Measurements from ENCODE around the gene CTNNB1. TPM values are rescaled to one million over a fixed set of nuclear protein-coding genes. Genes with fewer than 3 reads are reported as not detected.

CTNNB1 gene
- total RNA-seq, 1 experiment from 2014 or later: 186 TPM

GRCh38 chr3:41248525-41248924, 49.2 kb downstream of the CTNNB1 start:
- DNase-seq (ENCODE audit: low read depth, low spot score): no peak
- Histone ChIP-seq H3K4me1 (ENCODE audit: control insufficient read depth, insufficient read depth, low read length) (no peaks in the 10 kb centered on the region), H3K27ac (ENCODE audit: low read length) (no peak overlapping the region), H3K4me3 (ENCODE audit: low read depth in 2 of 2, low read length in 2 of 2) (no peak overlapping the region), H3K36me3 (ENCODE audit: control insufficient read depth, insufficient read depth, low read length) (no peaks in the 10 kb centered on the region), H3K9me3 (ENCODE audit: control insufficient read depth, insufficient read depth, low read depth, low read length) (no peaks in the 10 kb centered on the region), H3K27me3 (ENCODE audit: control insufficient read depth, insufficient read depth, low read length) (no peaks in the 10 kb centered on the region)
- CTCF ChIA-PET: no interaction called here
- 0 out of 2 replicates have a peak, but pooled peaks have one; percentile 11 for ATAC-seq
- TF ChIP-seq CTCF (IDR thresholded peaks at IDR 0.05) (no peak), REST (IDR thresholded peaks at IDR 0.05; ENCODE audit: insufficient read depth in 1 of 2, low read depth in 2 of 2, low read length in 1 of 2) (no peak), SIN3A (IDR thresholded peaks at IDR 0.05; ENCODE audit: borderline replicate concordance, insufficient read depth, low read depth, low read length) (no peak), TCF7L2 (IDR thresholded peaks at IDR 0.05; ENCODE audit: low read depth, low read length) (no peak), POLR2AphosphoS5 (IDR thresholded peaks at IDR 0.05; ENCODE audit: low read depth, low read length) (no peak)
- POLR2A ChIA-PET: no interaction called here
- BruUV-seq (replicated peaks): no TSS peak
- in situ Hi-C loops (cut with HindIII; ENCODE audit: low pct_unique_long_range_greater_than_20kb, low sequenced_read_pairs) (no loop called here), intact Hi-C loops (cut with micrococcal nuclease; ENCODE audit: unreplicated experiment) (no loop called here)

- Histone ChIP-seq H3K4me1 (ENCODE audit: control insufficient read depth, insufficient read depth, low read length) (no peaks in the 10 kb centered on the region), H3K36me3 (ENCODE audit: control insufficient read depth, insufficient read depth, low read length) (no peaks in the 10 kb centered on the region), H3K4me3 (ENCODE audit: low read depth in 2 of 2, low read length in 2 of 2) (no peak overlapping the region), H3K27me3 (ENCODE audit: control insufficient read depth, insufficient read depth, low read length) (no peaks in the 10 kb centered on the region), H3K9me3 (ENCODE audit: control insufficient read depth, insufficient read depth, low read depth, low read length) (no peaks in the 10 kb centered on the region), H3K27ac (ENCODE audit: low read length) (no peak overlapping the region)
- ATAC-seq (no peak), DNase-seq (ENCODE audit: low read depth, low spot score) (no peak)
- no peak for TF ChIP-seq POLR2AphosphoS5 (IDR thresholded peaks at IDR 0.05; ENCODE audit: low read depth, low read length)
- no peak for TF ChIP-seq CTCF (IDR thresholded peaks at IDR 0.05)
- no peak for TF ChIP-seq SIN3A (IDR thresholded peaks at IDR 0.05; ENCODE audit: borderline replicate concordance, insufficient read depth, low read depth, low read length)
- TF ChIP-seq REST (IDR thresholded peaks at IDR 0.05; ENCODE audit: insufficient read depth in 1 of 2, low read depth in 2 of 2, low read length in 1 of 2): no peak
- intact Hi-C loops (cut with micrococcal nuclease; ENCODE audit: unreplicated experiment) (no loop called here), in situ Hi-C loops (cut with HindIII; ENCODE audit: low pct_unique_long_range_greater_than_20kb, low sequenced_read_pairs) (no loop called here)
- ChIA-PET POLR2A (no interaction called here), CTCF (no interaction called here)
- no TSS peak for BruUV-seq (replicated peaks)
These were observed 50.0 kb downstream of the CTNNB1 start for GRCh38 chr3:41249318-41249717.
